HCT116 (cell line): ENCODE results near the gene FRMD3. TPM values are rescaled to one million over a fixed set of nuclear protein-coding genes. Genes with fewer than 3 reads are reported as not detected.

Source experiments
- ATAC-seq: fragments of 200-7000 bp; cut with Tn5 transposase; 2 replicates; pipeline ENCODE4 v1.9.1; 2020; ENCODE audit warnings: mild to moderate bottlenecking, moderate library complexity
- BruUV-seq: library from RNA; stranded (reverse); fragments of 400-500 nt; replicated peaks from 2 replicates; lab custom pipeline; 2021; lab: Mats Ljungman, UMichigan
- CTCF ChIA-PET: fragments of 300-600 bp; sonication (Branson Sonifier 250); formaldehyde crosslinking; loops from one replicate; lab custom pipeline; 2021; ENCODE audit warnings: antibody characterized with exemption; lab: Charles Lee
- POLR2A ChIA-PET: fragments of 300-600, 350-600 bp; sonication (Branson Sonifier 250); formaldehyde crosslinking; loops from one replicate; lab custom pipeline; 2021; ENCODE audit warnings: antibody characterized with exemption; lab: Charles Lee
- RAD21 ChIA-PET, 2 experiments: fragments of 300-600 bp; sonication (Branson Sonifier 250); formaldehyde crosslinking; loops; one replicate each; lab custom pipeline; 2023; ENCODE audit warnings: low total read pairs in 2 of 2; ENCODE audit not compliant: uncharacterized antibody in 2 of 2, unreplicated experiment in 2 of 2, low non-redundant PET in 1 of 2; lab: Charles Lee
- DNase-seq: peaks from one replicate; pipeline ENCODE4 v3.0.0-alpha.2; 2010; ENCODE audit warnings: low read depth, low spot score
- H2AFZ ChIP-seq: fragments of 200-600 bp; shearing (Covaris generic), sonication (generic); 2 replicates; pipeline ENCODE4 v1.6.1; 2017; ENCODE audit warnings: low read depth, mixed run types, mixed read lengths, antibody characterized with exemption, low read length; ENCODE audit not compliant: poor library complexity, severe bottlenecking
- H3K27ac ChIP-seq: 2 replicates; pipeline ENCODE4 v1.5.1; 2012; ENCODE audit warnings: low read depth, low read length
- H3K27me3 ChIP-seq: fragments of 200-600 bp; sonication (generic); 2 replicates; pipeline ENCODE4 v1.6.1; 2016; ENCODE audit warnings: mixed run types, low read length, mixed read lengths; ENCODE audit not compliant: insufficient read depth
- H3K36me3 ChIP-seq, 2 experiments: fragments of 200-500 bp in 1 of 2; fragments of 200-600 bp in 1 of 2; sonication (Bioruptor generic) in 1 of 2; sonication (generic) in 1 of 2; 2 replicates each; pipeline versions ENCODE4 v1.5.1 to v1.6.1; 2014 to 2016; ENCODE audit warnings: low read length in 2 of 2, inconsistent platforms in 1 of 2, mixed read lengths in 1 of 2, mixed run types in 1 of 2; ENCODE audit not compliant: insufficient read depth in 2 of 2, control insufficient read depth in 1 of 2
- H3K4me1 ChIP-seq, 2 experiments: fragments of 200-600 bp in 1 of 2; sonication (generic) in 1 of 2; 2 replicates each; pipeline versions ENCODE4 v1.5.1 to v1.6.1; 2012 to 2017; ENCODE audit warnings: low read length in 2 of 2, inconsistent platforms in 1 of 2, mild to moderate bottlenecking in 1 of 2, mixed read lengths in 1 of 2, mixed run types in 1 of 2, moderate library complexity in 1 of 2; ENCODE audit not compliant: insufficient read depth in 2 of 2, control insufficient read depth in 1 of 2
- H3K4me2 ChIP-seq: fragments of 200-600 bp; sonication (generic); 2 replicates; pipeline ENCODE4 v1.6.1; 2017; ENCODE audit warnings: mixed run types, low read length, mixed read lengths
- H3K4me3 ChIP-seq, 2 experiments: fragments of 200-600 bp in 1 of 2; sonication (generic) in 1 of 2; replicated peaks in 1 of 2; 2 replicates each; pipeline ENCODE4 v1.5.1; 2011 to 2016; ENCODE audit warnings: low read length in 2 of 2, control low read depth in 1 of 2, low read depth in 1 of 2, mild to moderate bottlenecking in 1 of 2, mixed read lengths in 1 of 2, mixed run types in 1 of 2
- H3K79me2 ChIP-seq: fragments of 200-600 bp; sonication (generic); 2 replicates; pipeline ENCODE4 v1.6.1; 2017; ENCODE audit warnings: mild to moderate bottlenecking, mixed run types, low read length, moderate library complexity, mixed read lengths; ENCODE audit not compliant: insufficient read depth
- H3K9ac ChIP-seq: fragments of 200-600 bp; sonication (generic); 2 replicates; pipeline ENCODE4 v1.6.1; 2016; ENCODE audit warnings: low read length, mixed read lengths
- H3K9me2 ChIP-seq: fragments of 200-600 bp; sonication (generic), shearing (Covaris generic); 2 replicates; pipeline ENCODE4 v1.6.1; 2017; ENCODE audit warnings: mixed run types, mild to moderate bottlenecking, moderate library complexity; ENCODE audit not compliant: insufficient read depth
- H3K9me3 ChIP-seq, 2 experiments: fragments of 200-500 bp in 1 of 2; fragments of 200-600 bp in 1 of 2; sonication (Bioruptor generic) in 1 of 2; sonication (generic) in 1 of 2; 2 replicates each; pipeline ENCODE4 v1.6.1; 2014 to 2017; ENCODE audit warnings: low read length in 2 of 2, mixed read lengths in 2 of 2, inconsistent platforms in 1 of 2, low read depth in 1 of 2, mild to moderate bottlenecking in 1 of 2, mixed run types in 1 of 2, moderate library complexity in 1 of 2; ENCODE audit not compliant: control insufficient read depth in 1 of 2, insufficient read depth in 1 of 2
- H4K20me1 ChIP-seq: fragments of 200-600 bp; sonication (generic), shearing (Covaris generic); 2 replicates; pipeline ENCODE4 v1.6.1; 2017; ENCODE audit warnings: mixed run types, mild to moderate bottlenecking, moderate library complexity; ENCODE audit not compliant: insufficient read depth
- ELF1 ChIP-seq: IDR thresholded peaks from 2 replicates; pipeline ENCODE4 v1.6.1; 2012; ENCODE audit warnings: low read depth, borderline replicate concordance
- POLR2AphosphoS5 ChIP-seq: IDR thresholded peaks from 2 replicates; pipeline ENCODE4 v1.6.1; 2011; ENCODE audit warnings: mild to moderate bottlenecking, low read depth, low read length, moderate library complexity
- SIN3A ChIP-seq: IDR thresholded peaks from 2 replicates; pipeline ENCODE4 v1.6.1; 2012; ENCODE audit warnings: low read depth
- SP1 ChIP-seq: IDR thresholded peaks from 2 replicates; pipeline ENCODE4 v1.6.1; 2012; ENCODE audit warnings: low read depth
- TCF7L2 ChIP-seq: IDR thresholded peaks from 2 replicates; pipeline ENCODE4 v1.7.0; 2011; ENCODE audit warnings: borderline replicate concordance, inconsistent platforms; ENCODE audit not compliant: insufficient read depth, insufficient read length; ENCODE audit errors: extremely low read depth
- intact Hi-C: fragments of 100-400 bp; cut with micrococcal nuclease; formaldehyde crosslinking; loops from 2 replicates; pipeline ENCODE4 v1.10.0; 2022
- total RNA-seq: library from RNA; stranded (reverse); gene quantifications from one replicate; pipeline ENCODE4 v1.2.1, GENCODE V29; 2021; ENCODE audit not compliant: unreplicated experiment

FRMD3 gene
- total RNA-seq, 1 experiment from 2014 or later, result 0.89 TPM

DNA sequence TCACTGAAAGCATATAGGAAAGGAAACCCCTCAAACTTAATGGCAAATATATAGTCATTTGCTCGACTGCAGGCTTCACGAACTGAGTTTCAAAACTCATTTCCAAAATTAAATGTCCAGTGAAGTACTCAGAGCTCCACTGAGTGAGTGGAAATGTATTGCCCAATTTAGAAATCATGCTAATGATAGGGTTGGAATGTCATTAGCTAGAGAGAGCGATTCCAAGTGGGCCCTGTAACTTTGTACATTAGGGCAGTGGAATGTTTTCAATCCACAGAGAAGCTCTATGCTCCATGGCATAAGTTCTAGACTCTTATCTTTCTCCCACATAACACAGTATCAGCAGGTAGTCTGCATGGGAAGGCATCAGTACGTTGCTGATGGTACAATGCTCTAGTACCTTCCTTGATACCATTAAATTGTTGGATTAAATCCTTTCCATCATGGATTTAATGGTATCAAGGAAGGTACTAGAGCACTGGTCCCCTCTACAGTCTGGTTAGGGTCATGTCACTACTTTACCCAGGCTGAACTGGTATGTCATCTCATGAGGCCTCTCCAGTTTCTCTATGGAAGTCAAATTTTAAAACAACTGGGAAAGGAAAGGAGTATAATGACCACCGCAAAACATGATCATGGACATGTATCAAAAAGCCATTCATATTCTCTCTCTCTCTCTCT lies 292.1 kb downstream of the FRMD3 start:
- TF ChIP-seq ELF1 (no peak), TCF7L2 (no peak), SIN3A (no peak)
- intact Hi-C loops, result no loop called here
- Histone ChIP-seq H3K4me3 (no peak overlapping the region), H3K27me3 (no peaks in the 10 kb centered on the region), H3K9me3 (no peaks in the 10 kb centered on the region), H2AFZ (no peak overlapping the region), H3K9me2 (no peaks in the 10 kb centered on the region), H3K4me2 (no peak overlapping the region), H3K9ac (no peak overlapping the region), H3K4me1 (no peaks in the 10 kb centered on the region), H4K20me1 (no peaks in the 10 kb centered on the region), H3K36me3 (no peaks in the 10 kb centered on the region), H3K79me2 (no peaks in the 10 kb centered on the region), H3K27ac (no peak overlapping the region)
- DNase-seq (no peak), ATAC-seq (no peak)
- no TSS peak for BruUV-seq
- POLR2A ChIA-PET, result no interaction called here
- RAD21 ChIA-PET, result no interaction called here
- CTCF ChIA-PET, result no interaction called here

DNA sequence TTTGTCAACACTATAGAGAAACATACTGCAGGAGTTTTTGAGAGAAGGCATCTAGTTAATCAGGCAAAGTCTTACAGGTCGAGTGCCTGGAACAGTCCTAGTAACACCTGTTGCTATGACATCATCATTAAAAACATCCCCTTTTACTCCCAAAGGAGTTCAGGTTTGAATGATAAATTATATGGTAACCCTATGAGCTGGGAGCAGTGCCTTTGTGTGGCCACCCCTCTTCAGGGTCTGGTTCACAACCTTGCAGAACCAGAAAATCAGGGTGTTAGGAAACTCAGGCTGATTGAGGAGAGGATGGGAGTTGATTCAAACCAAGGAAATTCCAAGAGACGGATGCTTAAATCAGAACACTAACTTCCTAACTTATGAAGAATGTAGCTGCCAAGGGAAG lies 296.1 kb downstream of the FRMD3 start:
- no peak overlapping the region for H3K9ac ChIP-seq
- H3K9me2 ChIP-seq, result no peaks in the 10 kb centered on the region
- H3K4me3 ChIP-seq, result no peak overlapping the region
- TF ChIP-seq SP1 (no peak), POLR2AphosphoS5 (no peak)
- TF ChIP-seq, all 23 proteins: peak for 0
- ChIA-PET RAD21 (no interaction called here), CTCF (no interaction called here), POLR2A (no interaction called here)
- no peaks in the 10 kb centered on the region for H3K4me1 ChIP-seq
- no peak overlapping the region for H2AFZ ChIP-seq
- BruUV-seq, result no TSS peak
- H3K27ac ChIP-seq, result no peak overlapping the region
- no peaks in the 10 kb centered on the region for H3K79me2 ChIP-seq
- no peak overlapping the region for H3K4me2 ChIP-seq
- ATAC-seq (no peak), DNase-seq (no peak)
- H3K36me3 ChIP-seq, result no peaks in the 10 kb centered on the region
- H3K27me3 ChIP-seq, result no peaks in the 10 kb centered on the region
- no peaks in the 10 kb centered on the region for H3K9me3 ChIP-seq
- no peaks in the 10 kb centered on the region for H4K20me1 ChIP-seq
- intact Hi-C loops, result no loop called here
